GM18517 (cell line): ENCODE results near the gene NUP153.
"Not testable (repeated sequence)": the region's sequence is repeated elsewhere in the genome, so short reads cannot be mapped to it uniquely, and the experiment has no call there.

Experiments used
- ATAC-seq: cut with Tn5 transposase; IDR thresholded peaks from one replicate; pipeline ENCODE4 v1.9.1; 2021; ENCODE audit warnings: mild to moderate bottlenecking, moderate library complexity; ENCODE audit not compliant: unreplicated experiment

The NUP153 gene

DNA sequence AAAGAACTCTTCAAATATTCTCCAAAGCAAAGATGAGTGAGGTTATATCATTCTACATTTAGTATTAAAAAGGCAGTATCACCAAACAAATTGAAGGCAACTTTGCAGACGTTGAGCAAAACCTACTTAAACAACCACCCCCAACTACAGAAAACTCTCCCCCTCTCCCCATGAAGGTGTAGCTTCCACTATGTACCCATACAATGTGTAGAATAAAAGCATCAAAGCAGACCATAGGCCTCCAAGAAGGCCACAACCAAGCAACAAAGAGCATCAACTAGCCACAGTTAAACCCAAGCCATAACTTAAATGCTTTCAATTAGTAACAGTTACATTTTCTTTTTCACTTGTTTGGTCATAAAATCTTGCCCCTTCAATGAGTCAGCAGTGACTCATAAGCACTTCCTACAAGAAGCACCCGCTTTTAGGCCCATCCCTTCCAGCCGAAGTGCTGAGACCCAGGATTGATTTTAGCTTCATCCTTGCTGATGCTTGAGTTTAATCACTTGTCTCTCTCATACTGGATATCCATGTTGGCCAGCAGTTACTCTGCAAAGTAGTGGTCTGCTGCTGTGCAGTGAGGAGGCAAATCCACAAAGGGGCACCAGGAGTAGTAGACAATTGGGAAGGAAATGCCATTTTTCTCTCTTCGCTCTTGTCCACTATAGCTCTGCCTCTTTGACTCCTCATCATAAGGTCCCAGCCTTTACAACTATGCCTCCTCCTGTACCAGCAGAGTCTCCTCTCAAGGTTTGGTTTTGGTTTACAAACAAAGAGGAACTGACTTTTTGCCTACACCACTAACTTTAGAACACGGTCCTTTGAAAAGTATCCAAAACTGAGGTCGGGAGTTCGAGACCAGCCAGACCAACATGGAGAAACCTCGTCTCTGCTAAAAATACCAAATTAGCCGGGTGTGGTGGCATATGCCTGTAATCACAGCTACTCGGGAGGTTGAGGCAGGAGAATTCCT lies 8.4 kb upstream of the NUP153 start:
- peak; percentile 83 for ATAC-seq

DNA sequence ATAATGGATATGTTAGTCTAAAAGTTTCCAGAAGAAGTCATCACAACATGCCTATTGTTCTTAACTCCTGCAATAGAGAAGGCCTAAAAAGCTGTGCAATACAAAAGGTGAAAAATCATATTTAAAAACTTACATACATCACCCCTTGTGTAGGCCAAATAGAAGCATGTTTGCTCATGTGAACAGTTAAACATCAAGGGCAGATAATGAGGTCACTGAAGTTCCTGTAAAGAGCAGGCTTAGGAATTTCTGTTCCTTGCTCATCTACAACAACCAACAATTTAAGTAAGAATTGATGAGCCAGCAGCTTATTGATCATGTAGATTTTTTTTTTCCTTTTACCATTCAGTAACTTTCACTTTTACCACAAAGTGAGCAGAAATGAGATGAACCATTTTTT lies 7.5 kb upstream of the NUP153 start:
- ATAC-seq: no peak

DNA sequence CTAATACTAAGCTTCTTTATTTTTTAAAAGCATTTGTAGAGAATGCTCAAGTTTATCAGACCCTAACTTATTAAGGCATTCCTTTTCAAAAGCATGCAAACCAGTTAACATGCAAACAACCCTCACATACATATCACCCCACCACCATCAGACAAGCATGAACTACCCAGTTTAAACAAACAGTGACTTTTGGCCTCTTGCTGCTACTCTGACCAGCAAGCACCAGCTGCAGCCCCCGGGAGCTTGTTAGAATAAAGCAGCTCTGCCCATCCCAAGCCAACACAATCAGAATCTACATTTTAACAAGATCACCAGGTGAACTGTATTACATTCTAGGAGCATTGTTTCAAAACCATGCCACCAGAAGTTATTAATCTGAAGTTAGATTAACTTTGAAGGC lies 5.9 kb upstream of the NUP153 start:
- ATAC-seq: no peak

DNA sequence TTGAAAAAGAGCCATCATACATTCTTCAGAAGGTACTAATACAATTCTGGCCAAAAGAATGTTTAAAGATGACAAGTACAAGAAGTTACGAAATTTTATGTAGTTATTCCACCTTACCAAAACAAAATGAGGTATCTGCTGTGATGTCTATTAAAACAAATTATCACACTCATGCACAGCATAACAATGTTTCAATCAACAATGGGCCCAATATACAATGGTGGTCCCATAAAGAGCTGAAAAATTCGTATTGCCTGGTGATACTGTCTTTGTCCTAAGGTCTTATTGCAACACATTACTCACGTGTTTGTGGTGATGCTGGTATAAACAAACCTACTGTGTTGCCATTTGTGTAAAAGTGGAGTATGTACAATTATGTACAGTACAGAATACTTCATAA lies 3.6 kb upstream of the NUP153 start:
- ATAC-seq: no peak

DNA sequence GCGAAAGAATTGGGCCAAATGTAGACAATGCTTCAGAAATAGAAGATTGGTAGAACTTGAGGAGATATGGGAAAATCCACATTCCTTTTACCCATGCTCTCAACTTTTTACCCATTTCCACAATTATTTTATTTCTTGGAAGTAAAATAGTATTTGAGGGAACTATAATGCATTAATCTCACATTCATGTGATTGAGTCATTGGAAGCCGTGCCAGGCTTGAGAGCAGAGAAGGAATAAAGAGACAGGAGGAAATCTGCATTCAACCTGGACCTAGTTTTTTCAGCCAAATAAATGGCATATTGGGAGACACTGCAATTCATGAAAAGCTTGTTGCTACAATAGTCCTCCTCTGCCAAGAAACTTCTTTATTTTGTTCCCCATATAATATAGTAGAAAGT lies 2.8 kb upstream of the NUP153 start:
- no peak for ATAC-seq

DNA sequence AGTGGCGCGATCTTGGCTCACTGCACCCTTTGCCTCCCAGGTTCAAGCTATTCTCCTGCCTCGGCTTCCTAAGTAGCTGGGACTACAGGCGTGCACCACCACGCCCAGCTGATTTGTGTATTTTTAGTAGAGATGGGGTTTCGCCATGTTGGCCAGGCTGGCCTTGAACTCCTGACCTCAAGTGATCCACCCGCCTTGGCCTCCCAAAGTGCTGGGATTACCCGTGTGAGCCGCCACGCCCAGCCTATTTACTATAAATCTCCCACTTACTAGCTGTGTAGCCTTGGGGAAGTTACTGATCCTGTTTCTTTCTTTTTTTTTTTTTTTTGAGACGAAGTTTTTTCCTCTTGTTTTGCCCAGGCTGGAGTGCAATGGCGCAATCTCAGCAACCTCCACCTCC lies 1.3 kb upstream of the NUP153 start:
- not testable (repeated sequence) for ATAC-seq

DNA sequence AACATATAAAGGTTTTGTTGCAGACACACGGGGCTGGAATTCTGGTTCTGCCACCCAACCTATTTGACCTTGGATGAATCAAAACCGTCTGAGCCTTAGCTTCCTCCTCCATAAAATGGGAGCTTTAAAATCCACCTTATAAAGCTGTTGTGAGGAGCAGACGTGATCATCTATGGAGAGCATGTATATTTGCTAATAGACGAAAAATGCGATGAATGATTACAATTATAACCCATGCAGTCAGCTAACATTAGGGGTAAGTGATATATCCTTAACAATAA lies 586 bp upstream of the NUP153 start:
- no peak for ATAC-seq

DNA sequence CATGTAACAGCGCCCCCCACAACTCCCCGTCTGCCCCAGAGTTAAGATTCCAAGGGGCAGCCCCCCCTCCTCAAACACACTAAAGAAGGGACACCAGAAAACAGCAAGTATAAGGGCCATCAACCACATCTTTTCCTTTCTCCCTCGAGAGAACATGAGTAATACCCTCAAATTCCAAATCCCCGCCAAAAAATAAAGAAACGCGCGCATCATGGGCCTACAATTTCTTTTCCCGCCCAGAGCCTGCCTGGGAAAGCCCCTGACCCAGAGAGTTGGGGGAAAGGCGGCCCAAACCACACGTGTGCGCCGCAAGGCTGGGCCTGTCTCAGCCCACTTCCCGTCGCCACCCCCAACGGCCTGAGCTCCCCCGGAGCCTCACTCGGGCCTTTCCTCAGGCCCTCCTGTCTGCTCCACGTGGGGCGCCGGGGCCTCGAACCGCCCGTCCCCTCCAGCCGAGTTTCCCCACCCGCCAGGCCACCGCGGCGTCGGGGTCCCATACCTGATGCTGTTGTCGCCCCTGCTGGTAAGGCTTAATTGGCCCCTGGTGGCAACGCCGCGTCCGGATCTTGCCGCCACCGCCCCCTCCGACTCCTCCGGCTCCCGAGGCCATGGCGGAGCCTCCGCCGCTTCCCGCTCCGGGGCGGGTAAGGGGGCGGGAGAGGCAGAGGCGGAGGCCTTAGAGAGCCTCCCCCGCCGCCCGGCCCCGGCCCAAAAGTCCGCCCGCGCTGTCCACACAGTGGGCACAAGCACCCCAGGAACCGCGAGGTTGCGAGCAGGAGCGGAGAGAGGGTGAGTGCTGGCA lies 746 bp downstream of the NUP153 start:
- peak; percentile 45 for ATAC-seq

DNA sequence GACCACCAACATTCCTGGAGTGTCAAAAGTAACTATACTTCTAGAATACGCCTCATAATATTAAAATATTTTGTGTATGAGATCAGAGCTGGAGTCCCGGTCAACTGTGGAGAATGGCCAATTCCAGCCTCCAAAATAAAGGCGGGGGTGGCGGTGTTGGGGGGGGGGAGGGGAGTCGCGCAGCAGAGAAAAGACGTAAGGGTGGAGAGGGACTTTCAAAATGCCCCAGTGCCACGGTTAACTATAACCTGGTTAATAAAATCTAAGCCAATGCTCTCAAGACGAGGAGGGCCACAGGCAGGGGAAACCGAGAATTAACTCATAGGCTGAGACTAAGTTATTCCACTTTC lies 1.3 kb downstream of the NUP153 start:
- peak; percentile 8 for ATAC-seq

DNA sequence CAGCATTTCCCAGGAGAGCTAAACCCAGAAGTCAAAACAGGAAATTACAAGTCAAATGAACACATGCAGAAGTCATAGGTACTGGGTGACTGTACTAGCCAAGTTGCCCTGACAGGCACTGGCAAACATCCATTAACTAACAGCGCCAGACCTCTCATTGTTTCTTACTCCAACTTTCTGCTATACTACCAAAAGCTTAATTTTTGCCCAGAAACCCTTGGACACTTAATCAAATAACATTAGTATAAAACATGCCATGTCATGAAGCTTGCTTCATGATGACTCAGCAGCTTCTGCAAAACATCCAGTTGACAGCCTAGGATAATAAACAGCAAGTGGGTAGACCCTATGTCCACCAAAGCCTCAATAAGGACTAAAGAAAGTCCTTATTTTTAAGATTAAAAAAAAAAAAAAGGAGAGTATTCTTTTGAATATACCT lies 3.5 kb downstream of the NUP153 start:
- ATAC-seq: no peak

DNA sequence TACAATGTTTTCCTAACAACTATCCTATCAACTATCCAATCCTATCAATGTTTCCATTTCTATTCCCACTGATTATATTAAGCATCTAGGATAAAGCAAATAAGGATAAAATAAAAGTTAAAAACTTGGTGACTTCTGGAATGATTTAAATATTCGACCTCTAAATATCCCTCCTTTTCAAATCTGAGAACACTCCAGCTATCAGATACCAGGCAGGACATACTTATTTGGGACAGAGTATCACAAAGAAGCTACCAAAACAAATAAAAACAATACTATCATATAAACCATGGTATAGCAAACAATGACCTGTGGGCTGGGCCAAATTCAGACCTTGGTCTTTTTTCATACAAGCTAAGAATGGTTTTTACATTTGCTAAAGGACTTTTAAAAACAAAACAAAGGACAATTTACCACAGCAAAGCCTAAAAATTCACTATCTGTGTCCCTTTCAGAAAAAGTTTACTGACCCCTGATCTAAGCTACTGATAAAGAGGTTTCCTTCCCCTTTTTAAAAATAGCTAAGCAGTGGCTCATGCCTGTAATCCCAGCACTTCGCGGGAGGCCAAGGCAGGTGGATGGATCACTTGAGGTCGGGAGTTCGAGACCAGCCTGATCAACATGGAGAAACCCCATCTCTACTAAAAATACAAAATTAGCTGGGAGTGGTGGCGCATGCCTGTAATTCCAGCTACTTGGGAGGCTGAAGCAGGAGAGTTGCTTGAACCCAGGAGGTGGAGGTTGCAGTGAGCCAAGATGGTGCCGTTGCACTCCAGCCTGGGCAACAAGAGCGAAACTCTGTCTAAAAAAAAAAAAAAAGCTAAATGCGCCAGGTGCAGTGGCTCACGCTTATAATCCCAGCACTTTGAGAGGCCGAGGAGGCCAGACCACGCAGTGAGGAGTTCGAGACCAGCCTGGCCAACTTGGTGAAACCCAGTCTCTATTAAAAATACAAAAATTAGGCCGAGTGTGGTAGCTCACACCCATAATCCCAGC lies 6.0 kb downstream of the NUP153 start:
- ATAC-seq: no peak

DNA sequence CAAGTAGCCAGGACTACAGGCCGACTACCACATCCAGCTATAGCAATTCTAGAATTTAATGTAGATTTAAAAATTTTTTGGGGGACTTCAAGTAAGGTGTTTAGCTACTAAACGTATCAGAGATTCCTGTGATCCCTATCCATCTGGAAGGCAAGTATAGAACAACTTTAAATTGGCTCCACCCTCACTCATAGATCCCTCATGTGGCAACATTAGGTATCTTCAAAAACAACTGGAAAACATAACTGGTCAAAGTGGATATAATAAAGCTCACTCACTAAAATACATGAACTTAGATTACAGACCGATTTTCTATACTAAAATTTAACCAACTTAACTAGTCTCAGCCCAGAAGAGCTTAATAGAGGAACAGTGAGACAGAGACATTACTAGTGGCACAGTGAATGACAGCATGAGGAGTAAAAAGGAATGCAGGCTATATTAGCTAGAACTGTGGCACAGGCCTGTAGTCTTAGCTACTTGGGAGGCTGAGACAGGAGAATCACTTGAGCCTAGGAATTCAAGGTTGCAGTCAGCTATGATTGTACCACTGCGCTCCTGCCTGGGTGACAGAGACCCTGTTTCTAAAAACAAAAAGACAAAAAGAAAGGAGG lies 14.7 kb downstream of the NUP153 start:
- no peak for ATAC-seq

DNA sequence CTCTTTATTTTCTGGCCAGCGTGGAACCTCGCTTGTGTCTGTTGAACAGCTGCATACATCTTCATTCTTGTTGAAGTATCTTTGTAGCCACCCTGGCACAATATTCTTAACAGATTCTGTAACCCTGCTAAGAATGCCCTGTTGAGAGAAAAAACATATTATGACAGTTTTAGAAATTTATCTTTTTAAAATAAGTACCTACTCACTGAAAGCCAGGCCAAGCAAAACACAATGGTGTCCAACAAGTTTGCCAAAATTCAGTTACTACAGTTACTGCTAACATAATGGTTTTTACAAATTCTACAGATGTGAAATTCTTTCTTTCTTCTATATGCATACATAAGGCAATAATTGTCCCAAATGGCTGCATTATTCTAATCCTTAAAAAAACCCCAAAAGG lies 18.2 kb downstream of the NUP153 start:
- ATAC-seq: no peak

DNA sequence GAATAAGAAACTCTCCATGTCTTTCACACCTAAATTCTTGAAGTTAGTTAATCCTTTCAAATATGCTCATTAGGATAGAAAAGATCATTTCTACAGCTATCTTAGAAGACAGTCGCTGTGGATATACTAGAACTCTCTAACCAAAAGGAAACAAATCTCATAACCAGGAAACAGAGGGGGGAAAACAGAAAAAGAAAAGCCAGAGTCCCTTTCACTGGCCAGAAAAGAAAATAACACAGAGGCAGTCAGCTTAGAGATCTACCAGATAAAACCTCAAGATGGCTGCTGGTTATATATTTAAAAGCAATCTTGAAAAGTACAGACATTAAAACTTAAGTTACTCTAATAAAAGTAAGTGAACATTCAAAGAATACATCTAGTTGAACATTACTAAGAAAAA lies 19.6 kb downstream of the NUP153 start:
- no peak for ATAC-seq

DNA sequence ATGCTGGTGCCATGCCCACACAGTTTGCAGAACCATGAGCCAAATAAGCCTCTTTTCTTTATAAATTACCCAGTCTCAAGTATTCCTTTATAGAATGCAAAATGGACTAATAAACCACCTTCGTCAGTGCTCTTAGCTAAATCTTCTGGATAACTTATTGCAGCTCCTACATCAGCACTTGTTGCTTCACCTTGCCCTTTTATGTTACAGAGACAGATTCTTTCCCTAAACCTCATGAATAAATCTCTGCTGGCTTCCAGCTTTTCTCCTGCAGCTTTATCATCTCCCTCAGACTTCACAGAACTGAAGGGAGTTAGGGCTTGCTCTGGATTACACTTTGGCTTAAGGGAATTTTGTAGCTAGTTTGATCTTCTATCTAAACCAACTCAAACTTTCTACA lies 22.6 kb downstream of the NUP153 start:
- ATAC-seq: no peak

DNA sequence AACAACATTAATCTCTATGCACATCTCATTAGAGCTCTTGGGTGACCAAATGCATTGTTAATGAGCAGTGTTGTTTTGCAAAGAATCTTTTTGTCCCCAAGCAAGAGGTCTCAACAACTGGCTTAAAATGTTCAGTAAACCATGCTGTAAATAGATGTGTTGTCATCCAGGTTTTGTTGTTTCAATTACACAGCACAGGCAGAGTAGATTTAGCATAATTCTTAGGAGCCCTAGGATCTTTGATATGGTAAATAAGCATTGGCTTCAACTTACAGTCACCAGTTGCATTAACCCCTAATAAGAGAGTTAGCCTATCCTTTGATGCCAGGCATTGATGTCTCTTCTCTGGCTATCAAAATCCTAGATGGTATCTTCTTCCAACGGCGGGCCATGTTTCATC lies 23.3 kb downstream of the NUP153 start:
- ATAC-seq: no peak

DNA sequence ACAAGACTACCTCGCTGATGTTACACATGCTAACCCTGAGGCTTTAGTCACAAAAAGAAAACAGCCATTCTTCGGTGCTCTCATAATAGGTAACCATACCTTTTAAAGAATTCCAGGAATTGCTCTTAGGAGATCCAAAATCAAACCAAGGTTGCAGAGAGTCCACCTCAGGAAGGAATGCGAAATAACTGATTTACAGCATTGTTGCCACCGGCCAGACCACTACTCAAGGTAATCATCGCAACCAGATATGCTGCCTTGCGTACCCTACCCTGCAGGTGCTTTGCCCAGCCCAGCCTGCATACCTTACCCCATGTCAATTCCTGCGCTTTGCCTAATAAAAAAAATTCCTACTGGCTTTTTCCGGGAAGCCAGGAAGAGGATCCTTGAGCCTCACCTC lies 27.0 kb downstream of the NUP153 start:
- ATAC-seq: no peak

DNA sequence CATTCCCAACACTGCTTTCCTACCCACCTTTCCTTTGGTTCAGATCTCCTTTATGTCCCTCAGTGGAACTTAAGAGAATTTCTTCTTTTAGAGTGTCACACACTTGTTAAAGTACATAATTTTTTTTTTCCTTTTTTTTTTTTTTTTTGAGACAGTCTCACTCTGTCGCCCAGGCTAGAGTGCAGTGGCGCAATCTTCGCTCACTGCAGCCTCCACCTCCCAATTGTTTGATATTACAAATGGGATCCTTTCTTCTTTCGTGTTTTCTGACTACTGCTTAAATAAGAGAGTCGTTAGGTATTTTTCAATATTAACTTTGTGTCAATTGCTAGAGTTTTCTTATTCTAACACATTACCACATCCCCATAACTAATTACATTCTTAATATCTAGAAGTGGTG lies 29.1 kb downstream of the NUP153 start:
- ATAC-seq: no peak

DNA sequence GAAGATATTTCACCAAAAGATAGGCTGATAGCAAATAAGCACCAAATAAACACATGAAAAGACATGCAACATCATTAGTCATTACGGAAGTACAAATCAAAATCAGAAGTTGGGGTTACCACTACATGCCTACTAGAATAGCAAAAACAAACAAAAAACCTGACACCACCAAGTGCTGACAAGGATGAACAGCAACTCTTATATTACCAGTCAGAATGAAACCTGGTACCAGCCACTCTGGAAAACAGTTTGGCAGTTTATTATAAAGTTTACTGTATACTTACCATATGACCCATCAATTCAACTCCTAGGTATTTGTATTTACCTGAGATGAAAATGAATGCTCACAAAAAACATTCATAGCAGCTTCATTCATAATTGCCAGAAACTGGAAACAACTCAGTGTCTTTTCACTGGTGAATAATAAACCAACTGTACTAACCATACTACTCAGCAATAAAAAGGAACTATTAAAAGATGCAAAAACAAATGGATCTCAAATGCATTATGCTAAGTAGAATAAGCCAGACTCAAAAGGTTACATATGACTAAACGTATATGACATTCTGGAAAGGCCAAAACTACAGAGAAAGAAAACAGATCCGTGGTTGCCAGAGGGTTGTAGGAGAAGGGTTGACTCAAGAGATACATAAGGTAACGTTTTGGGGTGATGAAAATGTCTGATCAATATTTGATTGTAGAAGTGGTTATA lies 33.0 kb downstream of the NUP153 start:
- no peak for ATAC-seq

DNA sequence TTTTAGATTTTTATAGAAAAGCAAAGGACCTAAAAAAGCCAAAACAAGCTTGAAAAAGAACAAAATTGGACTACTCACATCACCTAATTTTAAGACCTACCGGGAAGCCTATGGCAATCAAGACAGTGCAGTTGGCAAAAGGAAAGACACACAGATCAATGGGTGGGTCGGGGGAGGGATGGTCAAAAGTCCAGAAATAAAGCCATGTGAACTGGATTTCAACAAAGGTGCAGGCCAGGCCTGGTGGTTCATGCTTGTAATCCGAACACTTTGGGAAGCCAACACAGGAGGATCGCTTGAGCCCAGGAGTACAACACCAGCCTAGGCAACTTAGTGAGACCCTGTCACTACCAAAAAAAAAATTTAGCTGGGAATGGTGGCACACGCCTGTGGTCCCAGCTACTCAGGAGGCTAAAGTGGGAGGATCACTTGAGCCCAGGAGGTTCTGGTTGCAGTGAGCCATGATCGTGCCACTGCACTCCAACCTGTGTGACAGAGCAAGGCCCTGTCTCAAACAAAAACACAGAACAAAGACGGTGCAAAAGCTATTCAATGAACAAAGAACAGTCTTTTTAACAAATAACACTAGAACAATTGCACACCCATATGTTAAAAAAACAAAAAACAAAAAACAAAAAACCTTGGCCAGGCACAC lies 34.5 kb downstream of the NUP153 start:
- no peak for ATAC-seq
